Measurements from ENCODE around the gene KCP.

The KCP gene

GRCh38 chr7:128876127-128876526 is 34.4 kb downstream of the KCP start:
- no peaks in the 10 kb centered on the region for H3K36me3 ChIP-seq (ENCODE audit: control insufficient read depth in 4 of 4, insufficient read depth in 4 of 4, low read length in 3 of 4)
- POLR2A ChIA-PET, result no interaction called here
- H3K4me3 ChIP-seq (ENCODE audit: control insufficient read depth in 1 of 7, extremely low read depth in 1 of 7, insufficient read depth in 4 of 7, low read depth in 2 of 7, low read length in 6 of 7), result no peak overlapping the region
- CTCF ChIA-PET, result interaction anchor here (2.5 kb wide), 1 partner anchor 12 kb away, joined by 17 read pairs; the partner anchor contains the start of gene ATP6V1F
- peaks cover 0 to 4% (median 0%) of the 10 kb centered on the region in 4 experiments for H3K4me1 ChIP-seq (ENCODE audit: control extremely low read depth in 1 of 4, control insufficient read depth in 4 of 4, insufficient read depth in 4 of 4, low read length in 3 of 4)
- no peak for DNase-seq
- no peaks in the 10 kb centered on the region for H3K9me3 ChIP-seq (ENCODE audit: control extremely low read depth in 1 of 5, control insufficient read depth in 4 of 5, insufficient read depth in 2 of 5, low read depth in 1 of 5, low read length in 4 of 5)
- no peak overlapping the region for H3K27ac ChIP-seq (ENCODE audit: insufficient read depth in 1 of 2, low read depth in 1 of 2, low read length in 2 of 2, poor library complexity in 1 of 2, severe bottlenecking in 2 of 2)
- 94% methylated on average over 2 of the region's 3 CpGs for WGBS (ENCODE audit: insufficient coverage)
- peaks cover 0 to under 1% (median 0%) of the 10 kb centered on the region in 5 experiments for H3K27me3 ChIP-seq (replicated peaks in 2 of 5; ENCODE audit: control insufficient read depth in 4 of 5, insufficient read depth in 5 of 5, low read length in 4 of 5)

- CTCF ChIA-PET, result interaction anchor here (0.6 to 2.5 kb wide), 3 partner anchors 8 to 267 kb away, joined by 3 to 17 read pairs (median 3); partner anchors contain the start of gene ATP6V1F
- H3K27ac ChIP-seq (ENCODE audit: insufficient read depth in 1 of 2, low read depth in 1 of 2, low read length in 2 of 2, poor library complexity in 1 of 2, severe bottlenecking in 2 of 2), result no peak overlapping the region
- POLR2A ChIA-PET, result interaction anchor here (0.6 kb wide), 1 partner anchor 72 kb away, joined by 3 read pairs; no protein-coding TSS in a partner anchor
- peaks cover 0 to 4% (median 0%) of the 10 kb centered on the region in 4 experiments for H3K4me1 ChIP-seq (ENCODE audit: control extremely low read depth in 1 of 4, control insufficient read depth in 4 of 4, insufficient read depth in 4 of 4, low read length in 3 of 4)
- H3K36me3 ChIP-seq (ENCODE audit: control insufficient read depth in 4 of 4, insufficient read depth in 4 of 4, low read length in 3 of 4), result no peaks in the 10 kb centered on the region
- H3K9me3 ChIP-seq (ENCODE audit: control extremely low read depth in 1 of 5, control insufficient read depth in 4 of 5, insufficient read depth in 2 of 5, low read depth in 1 of 5, low read length in 4 of 5), result no peaks in the 10 kb centered on the region
- no peak for DNase-seq
- peaks cover 0 to 7% (median 2%) of the 10 kb centered on the region in 5 experiments for H3K27me3 ChIP-seq (replicated peaks in 2 of 5; ENCODE audit: control insufficient read depth in 4 of 5, insufficient read depth in 5 of 5, low read length in 4 of 5)
- no peak overlapping the region for H3K4me3 ChIP-seq (ENCODE audit: control insufficient read depth in 1 of 7, extremely low read depth in 1 of 7, insufficient read depth in 4 of 7, low read depth in 2 of 7, low read length in 6 of 7)
- WGBS (ENCODE audit: insufficient coverage), result 94% methylated on average over 3 of the region's 8 CpGs
These were observed 35.0 kb downstream of the KCP start for GRCh38 chr7:128875523-128875948.

DNA sequence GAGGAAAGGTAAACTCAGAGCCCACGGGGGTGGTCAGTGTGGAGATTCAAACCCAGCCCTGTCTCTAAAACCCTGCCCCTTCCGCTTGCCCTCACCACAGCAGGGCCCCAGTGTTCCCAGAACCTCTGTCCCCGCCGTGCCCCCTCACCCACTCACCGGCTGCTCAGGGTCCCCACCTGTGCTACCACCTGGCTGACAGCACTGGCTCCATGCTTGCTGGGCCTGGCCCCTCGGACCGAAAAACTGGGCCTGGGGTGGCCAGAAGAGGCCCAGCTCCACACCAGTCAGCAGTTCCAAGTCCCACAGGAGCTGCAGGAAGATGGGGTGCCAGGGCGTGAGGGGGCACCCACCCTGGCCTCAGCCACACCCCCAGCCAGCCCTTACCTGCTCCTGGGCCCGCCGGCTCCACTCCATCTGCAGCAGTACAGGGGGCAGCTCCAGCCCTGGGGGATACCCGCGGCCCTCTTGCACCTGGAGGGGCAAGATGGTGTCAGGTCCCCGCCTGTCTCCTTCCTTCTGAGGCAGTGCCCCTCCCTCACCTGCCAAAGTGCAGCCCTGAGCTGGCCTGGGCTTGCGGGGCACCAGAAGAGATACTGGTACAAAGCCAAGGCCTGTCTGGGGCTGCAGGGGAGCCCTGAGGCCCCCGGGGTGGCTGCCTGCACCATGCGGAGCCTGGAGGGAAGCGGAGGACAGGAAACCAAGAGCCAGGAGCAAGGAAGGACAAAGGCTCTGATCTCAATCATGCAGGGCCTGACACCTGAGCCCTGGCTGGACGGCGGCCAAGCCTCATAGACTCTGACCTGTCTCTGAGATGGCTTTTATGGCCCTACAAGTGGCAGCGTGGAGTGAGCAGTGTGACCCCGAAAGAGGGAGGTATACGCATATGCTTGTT is 36.1 kb downstream of the KCP start:
- H3K9me3 ChIP-seq (ENCODE audit: control extremely low read depth in 1 of 5, control insufficient read depth in 4 of 5, insufficient read depth in 2 of 5, low read depth in 1 of 5, low read length in 4 of 5), result no peaks in the 10 kb centered on the region
- CTCF ChIA-PET, result interaction anchor here (1.0 to 3.0 kb wide), 3 partner anchors 8 to 11 kb away, joined by 3 to 20 read pairs (median 17); partner anchors contain the start of gene ATP6V1F
- no peak for DNase-seq
- H3K27ac ChIP-seq (ENCODE audit: insufficient read depth in 1 of 2, low read depth in 1 of 2, low read length in 2 of 2, poor library complexity in 1 of 2, severe bottlenecking in 2 of 2), result no peak overlapping the region
- H3K36me3 ChIP-seq (ENCODE audit: control insufficient read depth in 4 of 4, insufficient read depth in 4 of 4, low read length in 3 of 4), result no peaks in the 10 kb centered on the region
- WGBS (ENCODE audit: insufficient coverage), result 94% methylated on average over 18 of the region's 22 CpGs
- peaks cover 0 to 13% (median 2%) of the 10 kb centered on the region in 5 experiments for H3K27me3 ChIP-seq (replicated peaks in 2 of 5; ENCODE audit: control insufficient read depth in 4 of 5, insufficient read depth in 5 of 5, low read length in 4 of 5)
- POLR2A ChIA-PET, result no interaction called here
- peaks cover 0 to 12% (median 10%) of the 10 kb centered on the region in 4 experiments for H3K4me1 ChIP-seq (ENCODE audit: control extremely low read depth in 1 of 4, control insufficient read depth in 4 of 4, insufficient read depth in 4 of 4, low read length in 3 of 4)
- H3K4me3 ChIP-seq (ENCODE audit: control insufficient read depth in 1 of 7, extremely low read depth in 1 of 7, insufficient read depth in 4 of 7, low read depth in 2 of 7, low read length in 6 of 7), result no peak overlapping the region

DNA sequence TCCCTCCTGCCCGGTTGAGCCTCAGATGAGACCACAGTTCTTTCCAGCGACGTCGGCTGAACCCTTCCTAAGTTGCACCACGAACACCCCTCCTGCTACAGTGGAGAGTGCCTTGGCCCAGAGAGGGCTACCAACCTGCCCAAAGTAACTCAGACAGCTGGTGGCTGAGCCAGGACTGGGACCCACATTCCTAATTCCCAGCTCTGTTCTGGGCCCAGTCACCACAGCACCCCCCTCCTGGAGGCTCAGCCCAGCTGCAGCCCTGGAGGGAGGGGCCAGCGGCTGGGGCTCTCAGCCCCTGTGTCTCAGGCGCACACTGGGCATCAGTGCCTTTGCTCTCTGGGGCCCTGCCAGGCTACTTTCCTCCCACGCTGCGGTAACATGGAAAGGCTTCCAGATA is 37.3 kb downstream of the KCP start:
- CTCF ChIA-PET, result interaction anchor here (1.3 to 3.0 kb wide), 3 partner anchors 9 to 13 kb away, joined by 4 to 20 read pairs (median 6); no protein-coding TSS in a partner anchor

DNA sequence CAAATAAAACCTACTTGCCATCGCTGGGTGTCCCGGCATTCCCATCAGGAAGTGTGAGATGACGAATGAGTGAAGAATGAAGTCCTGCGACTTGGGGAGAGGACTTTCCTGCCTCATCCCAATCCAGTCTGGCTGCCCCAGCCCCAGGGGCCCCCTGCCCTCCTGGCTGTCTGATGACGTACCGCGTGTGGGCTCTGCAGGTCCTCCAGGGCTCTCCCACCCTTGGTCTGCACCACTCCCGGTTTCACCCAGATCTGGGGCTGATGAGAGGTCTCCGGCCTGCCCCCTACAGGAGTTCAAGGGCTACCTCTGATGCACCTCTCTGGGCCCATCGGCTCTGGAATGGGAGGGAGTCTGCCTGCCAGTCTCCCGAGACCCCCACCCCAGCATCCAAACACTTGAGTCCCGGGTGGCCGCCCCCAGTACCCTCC is 38.1 kb downstream of the KCP start:
- Histone ChIP-seq H3K27ac (ENCODE audit: insufficient read depth in 1 of 2, low read depth in 1 of 2, low read length in 2 of 2, poor library complexity in 1 of 2, severe bottlenecking in 2 of 2) (no peak overlapping the region), H3K4me3 (ENCODE audit: control insufficient read depth in 1 of 7, extremely low read depth in 1 of 7, insufficient read depth in 4 of 7, low read depth in 2 of 7, low read length in 6 of 7) (no peak overlapping the region), H3K4me1 (ENCODE audit: control extremely low read depth in 1 of 4, control insufficient read depth in 4 of 4, insufficient read depth in 4 of 4, low read length in 3 of 4) (peaks cover 0 to 22% (median 19%) of the 10 kb centered on the region in 4 experiments), H3K27me3 (replicated peaks in 2 of 5; ENCODE audit: control insufficient read depth in 4 of 5, insufficient read depth in 5 of 5, low read length in 4 of 5) (peaks cover 0 to 13% (median 2%) of the 10 kb centered on the region in 5 experiments), H3K9me3 (ENCODE audit: control extremely low read depth in 1 of 5, control insufficient read depth in 4 of 5, insufficient read depth in 2 of 5, low read depth in 1 of 5, low read length in 4 of 5) (no peaks in the 10 kb centered on the region), H3K36me3 (ENCODE audit: control insufficient read depth in 4 of 4, insufficient read depth in 4 of 4, low read length in 3 of 4) (no peaks in the 10 kb centered on the region)
- WGBS (ENCODE audit: insufficient coverage), result 100% methylated on average over 5 of the region's 13 CpGs
- ChIA-PET POLR2A (no interaction called here), CTCF (interaction anchor here (0.8 to 3.0 kb wide), 6 partner anchors 7 to 30 kb away, joined by 3 to 20 read pairs (median 5); no protein-coding TSS in a partner anchor)
- DNase-seq, result no peak

More for the DNA sequence above, 37.3 kb downstream of the KCP start:
- no peak for DNase-seq
- Histone ChIP-seq H3K4me3 (ENCODE audit: control insufficient read depth in 1 of 7, extremely low read depth in 1 of 7, insufficient read depth in 4 of 7, low read depth in 2 of 7, low read length in 6 of 7) (no peak overlapping the region), H3K27me3 (replicated peaks in 2 of 5; ENCODE audit: control insufficient read depth in 4 of 5, insufficient read depth in 5 of 5, low read length in 4 of 5) (peaks cover 0 to 13% (median 2%) of the 10 kb centered on the region in 5 experiments), H3K9me3 (ENCODE audit: control extremely low read depth in 1 of 5, control insufficient read depth in 4 of 5, insufficient read depth in 2 of 5, low read depth in 1 of 5, low read length in 4 of 5) (no peaks in the 10 kb centered on the region), H3K4me1 (ENCODE audit: control extremely low read depth in 1 of 4, control insufficient read depth in 4 of 4, insufficient read depth in 4 of 4, low read length in 3 of 4) (peaks cover 0 to 22% (median 20%) of the 10 kb centered on the region in 4 experiments), H3K27ac (ENCODE audit: insufficient read depth in 1 of 2, low read depth in 1 of 2, low read length in 2 of 2, poor library complexity in 1 of 2, severe bottlenecking in 2 of 2) (no peak overlapping the region), H3K36me3 (ENCODE audit: control insufficient read depth in 4 of 4, insufficient read depth in 4 of 4, low read length in 3 of 4) (no peaks in the 10 kb centered on the region)
- WGBS (ENCODE audit: insufficient coverage), result 88% methylated on average over 9 of the region's 9 CpGs
- POLR2A ChIA-PET, result no interaction called here

GRCh38 chr7:128871050-128871449 is 39.5 kb downstream of the KCP start:
- H3K4me1 ChIP-seq (ENCODE audit: control extremely low read depth in 1 of 4, control insufficient read depth in 4 of 4, insufficient read depth in 4 of 4, low read length in 3 of 4), result peaks cover 0 to 22% (median 19%) of the 10 kb centered on the region in 4 experiments
- peaks cover 0 to 9% (median 3%) of the 10 kb centered on the region in 4 experiments for H3K36me3 ChIP-seq (ENCODE audit: control insufficient read depth in 4 of 4, insufficient read depth in 4 of 4, low read length in 3 of 4)
- DNase-seq, result no peak
- ChIA-PET CTCF (interaction anchor here (0.9 to 2.6 kb wide), 4 partner anchors 9 to 36 kb away, joined by 3 to 9 read pairs (median 4); no protein-coding TSS in a partner anchor), POLR2A (interaction anchor here (0.6 kb wide), 1 partner anchor 160 kb away, joined by 8 read pairs; no protein-coding TSS in a partner anchor)
- H3K9me3 ChIP-seq (ENCODE audit: control extremely low read depth in 1 of 5, control insufficient read depth in 4 of 5, insufficient read depth in 2 of 5, low read depth in 1 of 5, low read length in 4 of 5), result no peaks in the 10 kb centered on the region
- WGBS (ENCODE audit: insufficient coverage), result 96% methylated on average over 4 of the region's 5 CpGs
- peaks cover 0 to 13% (median 2%) of the 10 kb centered on the region in 5 experiments for H3K27me3 ChIP-seq (replicated peaks in 2 of 5; ENCODE audit: control insufficient read depth in 4 of 5, insufficient read depth in 5 of 5, low read length in 4 of 5)
- H3K27ac ChIP-seq (ENCODE audit: insufficient read depth in 1 of 2, low read depth in 1 of 2, low read length in 2 of 2, poor library complexity in 1 of 2, severe bottlenecking in 2 of 2), result no peak overlapping the region
- H3K4me3 ChIP-seq (ENCODE audit: control insufficient read depth in 1 of 7, extremely low read depth in 1 of 7, insufficient read depth in 4 of 7, low read depth in 2 of 7, low read length in 6 of 7), result no peak overlapping the region
